ENCODE measurements around the gene JADE1. TPM values are rescaled to one million over a fixed set of nuclear protein-coding genes. Genes with fewer than 3 reads are reported as not detected.

The JADE1 gene
- polyA plus RNA-seq, 1 donor = 24.7 TPM

- Histone ChIP-seq H3K27ac (ENCODE audit: low read length) (no peak overlapping the region), H3K27me3 (ENCODE audit: control insufficient read depth, insufficient read depth, low read length) (no peaks in the 10 kb centered on the region), H3K36me3 (ENCODE audit: control insufficient read depth, insufficient read depth, low read length) (peaks cover 45% of the 10 kb centered on the region), H3K4me1 (ENCODE audit: control insufficient read depth, insufficient read depth, low read length) (no peaks in the 10 kb centered on the region), H3K4me3 (ENCODE audit: low read length) (no peak overlapping the region), H3K9me3 (ENCODE audit: control insufficient read depth, low read depth, low read length) (no peaks in the 10 kb centered on the region)
- no CpG with 5 or more reads among the region's 2 CpGs for WGBS (ENCODE audit: insufficient coverage, low lambda C conversion rate)
- DNase-seq = no peak
Observed at GRCh38 chr4:128869776-128870509, 60.4 kb downstream of the JADE1 start.

- H3K27me3 ChIP-seq (ENCODE audit: control insufficient read depth, insufficient read depth, low read length) = no peaks in the 10 kb centered on the region
- H3K36me3 ChIP-seq (ENCODE audit: control insufficient read depth, insufficient read depth, low read length) = peaks cover 40% of the 10 kb centered on the region
- WGBS (ENCODE audit: insufficient coverage, low lambda C conversion rate) = 100% methylated on average over 3 of the region's 9 CpGs
- no peak overlapping the region for H3K27ac ChIP-seq (ENCODE audit: low read length)
- no peaks in the 10 kb centered on the region for H3K4me1 ChIP-seq (ENCODE audit: control insufficient read depth, insufficient read depth, low read length)
- no peaks in the 10 kb centered on the region for H3K9me3 ChIP-seq (ENCODE audit: control insufficient read depth, low read depth, low read length)
- no peak for DNase-seq
- H3K4me3 ChIP-seq (ENCODE audit: low read length) = no peak overlapping the region
Observed at GRCh38 chr4:128871948-128872347, 62.4 kb downstream of the JADE1 start.

- no peak overlapping the region for H3K27ac ChIP-seq (ENCODE audit: low read length)
- H3K27me3 ChIP-seq (ENCODE audit: control insufficient read depth, insufficient read depth, low read length) = no peaks in the 10 kb centered on the region
- DNase-seq = no peak
- H3K4me3 ChIP-seq (ENCODE audit: low read length) = no peak overlapping the region
- peaks cover 6% of the 10 kb centered on the region for H3K4me1 ChIP-seq (ENCODE audit: control insufficient read depth, insufficient read depth, low read length)
- peaks cover 18% of the 10 kb centered on the region for H3K36me3 ChIP-seq (ENCODE audit: control insufficient read depth, insufficient read depth, low read length)
- WGBS (ENCODE audit: insufficient coverage, low lambda C conversion rate) = no CpG with 5 or more reads among the region's 2 CpGs
- no peaks in the 10 kb centered on the region for H3K9me3 ChIP-seq (ENCODE audit: control insufficient read depth, low read depth, low read length)
Observed at GRCh38 chr4:128876200-128876599, 66.7 kb downstream of the JADE1 start.

GRCh38 chr4:128877934-128878333 lies 68.4 kb downstream of the JADE1 start:
- Histone ChIP-seq H3K9me3 (ENCODE audit: control insufficient read depth, low read depth, low read length) (no peaks in the 10 kb centered on the region), H3K27ac (ENCODE audit: low read length) (no peak overlapping the region)
- WGBS (ENCODE audit: insufficient coverage, low lambda C conversion rate) = 100% methylated on average over 1 of the region's 4 CpGs

GRCh38 chr4:128879283-128879682 lies 69.8 kb downstream of the JADE1 start:
- no peak overlapping the region for H3K27ac ChIP-seq (ENCODE audit: low read length)
- WGBS (ENCODE audit: insufficient coverage, low lambda C conversion rate) = no CpG with 5 or more reads among the region's 2 CpGs
- DNase-seq = peak; percentile 40 to 53
- H3K4me3 ChIP-seq (ENCODE audit: low read length) = no peak overlapping the region
- no peaks in the 10 kb centered on the region for H3K36me3 ChIP-seq (ENCODE audit: control insufficient read depth, insufficient read depth, low read length)
- H3K9me3 ChIP-seq (ENCODE audit: control insufficient read depth, low read depth, low read length) = no peaks in the 10 kb centered on the region
- H3K4me1 ChIP-seq (ENCODE audit: control insufficient read depth, insufficient read depth, low read length) = peaks cover 6% of the 10 kb centered on the region
- no peaks in the 10 kb centered on the region for H3K27me3 ChIP-seq (ENCODE audit: control insufficient read depth, insufficient read depth, low read length)

More at GRCh38 chr4:128877934-128878333, 68.4 kb downstream of the JADE1 start:
- Histone ChIP-seq H3K4me3 (ENCODE audit: low read length) (no peak overlapping the region), H3K36me3 (ENCODE audit: control insufficient read depth, insufficient read depth, low read length) (peaks cover 1% of the 10 kb centered on the region), H3K4me1 (ENCODE audit: control insufficient read depth, insufficient read depth, low read length) (peaks cover 6% of the 10 kb centered on the region), H3K27me3 (ENCODE audit: control insufficient read depth, insufficient read depth, low read length) (no peaks in the 10 kb centered on the region)
- no peak for DNase-seq

- no peak for DNase-seq
- Histone ChIP-seq H3K4me1 (ENCODE audit: control insufficient read depth, insufficient read depth, low read length) (peaks cover 6% of the 10 kb centered on the region), H3K9me3 (ENCODE audit: control insufficient read depth, low read depth, low read length) (no peaks in the 10 kb centered on the region), H3K27ac (ENCODE audit: low read length) (peak overlapping the region; percentile 12), H3K36me3 (ENCODE audit: control insufficient read depth, insufficient read depth, low read length) (no peaks in the 10 kb centered on the region), H3K4me3 (ENCODE audit: low read length) (no peak overlapping the region), H3K27me3 (ENCODE audit: control insufficient read depth, insufficient read depth, low read length) (no peaks in the 10 kb centered on the region)
- WGBS (ENCODE audit: insufficient coverage, low lambda C conversion rate) = no CpG with 5 or more reads among the region's 2 CpGs
Observed at GRCh38 chr4:128879971-128880370, 70.5 kb downstream of the JADE1 start.

- Histone ChIP-seq H3K36me3 (ENCODE audit: control insufficient read depth, insufficient read depth, low read length) (no peaks in the 10 kb centered on the region), H3K4me1 (ENCODE audit: control insufficient read depth, insufficient read depth, low read length) (peaks cover 6% of the 10 kb centered on the region), H3K4me3 (ENCODE audit: low read length) (no peak overlapping the region), H3K27ac (ENCODE audit: low read length) (no peak overlapping the region), H3K27me3 (ENCODE audit: control insufficient read depth, insufficient read depth, low read length) (no peaks in the 10 kb centered on the region), H3K9me3 (ENCODE audit: control insufficient read depth, low read depth, low read length) (no peaks in the 10 kb centered on the region)
- DNase-seq = peak; percentile 20 to 57
- WGBS (ENCODE audit: insufficient coverage, low lambda C conversion rate) = 0% methylated on average over 1 of the region's 4 CpGs
Observed at GRCh38 chr4:128880662-128881061, 71.2 kb downstream of the JADE1 start.

- DNase-seq = no peak
- Histone ChIP-seq H3K27ac (ENCODE audit: low read length) (no peak overlapping the region), H3K4me1 (ENCODE audit: control insufficient read depth, insufficient read depth, low read length) (no peaks in the 10 kb centered on the region), H3K4me3 (ENCODE audit: low read length) (no peak overlapping the region), H3K27me3 (ENCODE audit: control insufficient read depth, insufficient read depth, low read length) (no peaks in the 10 kb centered on the region), H3K36me3 (ENCODE audit: control insufficient read depth, insufficient read depth, low read length) (no peaks in the 10 kb centered on the region), H3K9me3 (ENCODE audit: control insufficient read depth, low read depth, low read length) (no peaks in the 10 kb centered on the region)
- WGBS (ENCODE audit: insufficient coverage, low lambda C conversion rate) = 100% methylated on average over 1 of the region's 3 CpGs
Observed at GRCh38 chr4:128904821-128905220, 95.3 kb downstream of the JADE1 start.

- DNase-seq = no peak
- Histone ChIP-seq H3K36me3 (ENCODE audit: control insufficient read depth, insufficient read depth, low read length) (no peaks in the 10 kb centered on the region), H3K4me1 (ENCODE audit: control insufficient read depth, insufficient read depth, low read length) (no peaks in the 10 kb centered on the region), H3K9me3 (ENCODE audit: control insufficient read depth, low read depth, low read length) (no peaks in the 10 kb centered on the region), H3K4me3 (ENCODE audit: low read length) (no peak overlapping the region), H3K27ac (ENCODE audit: low read length) (no peak overlapping the region), H3K27me3 (ENCODE audit: control insufficient read depth, insufficient read depth, low read length) (no peaks in the 10 kb centered on the region)
- WGBS (ENCODE audit: insufficient coverage, low lambda C conversion rate) = 73% methylated on average over 1 of the region's 1 CpG
Observed at GRCh38 chr4:128906581-128906980, 97.1 kb downstream of the JADE1 start.

- Histone ChIP-seq H3K27me3 (ENCODE audit: control insufficient read depth, insufficient read depth, low read length) (no peaks in the 10 kb centered on the region), H3K36me3 (ENCODE audit: control insufficient read depth, insufficient read depth, low read length) (no peaks in the 10 kb centered on the region), H3K4me1 (ENCODE audit: control insufficient read depth, insufficient read depth, low read length) (no peaks in the 10 kb centered on the region), H3K9me3 (ENCODE audit: control insufficient read depth, low read depth, low read length) (no peaks in the 10 kb centered on the region), H3K27ac (ENCODE audit: low read length) (no peak overlapping the region), H3K4me3 (ENCODE audit: low read length) (no peak overlapping the region)
- DNase-seq = no peak
- WGBS (ENCODE audit: insufficient coverage, low lambda C conversion rate) = no CpG with 5 or more reads among the region's 2 CpGs
Observed at GRCh38 chr4:128907981-128908380, 98.5 kb downstream of the JADE1 start.

GRCh38 chr4:128908735-128909134 lies 99.2 kb downstream of the JADE1 start:
- 100% methylated on average over 2 of the region's 5 CpGs for WGBS (ENCODE audit: insufficient coverage, low lambda C conversion rate)
- DNase-seq = no peak
- no peaks in the 10 kb centered on the region for H3K4me1 ChIP-seq (ENCODE audit: control insufficient read depth, insufficient read depth, low read length)
- no peaks in the 10 kb centered on the region for H3K27me3 ChIP-seq (ENCODE audit: control insufficient read depth, insufficient read depth, low read length)
- no peaks in the 10 kb centered on the region for H3K36me3 ChIP-seq (ENCODE audit: control insufficient read depth, insufficient read depth, low read length)
- H3K4me3 ChIP-seq (ENCODE audit: low read length) = no peak overlapping the region
- H3K27ac ChIP-seq (ENCODE audit: low read length) = no peak overlapping the region
- H3K9me3 ChIP-seq (ENCODE audit: control insufficient read depth, low read depth, low read length) = no peaks in the 10 kb centered on the region

All from large intestine (tissue), 3 donors.